Neural cell (in vitro differentiated cells): ENCODE data around the gene SHISA7.

ENCODE experiments used
- EZH2 ChIP-seq: fragments of 200-600, 300-800 bp; shearing (Covaris generic), sonication (generic); IDR thresholded peaks from 2 replicates; pipeline ENCODE4 v1.6.1; 2014; ENCODE audit warnings: antibody characterized with exemption, low read length, borderline replicate concordance, mild to moderate bottlenecking; ENCODE audit not compliant: insufficient read depth, poor library complexity, severe bottlenecking
- POLR2AphosphoS5 ChIP-seq: IDR thresholded peaks from 2 replicates; pipeline ENCODE4 v1.6.1; 2012
- RAD21 ChIP-seq: fragments of 450-650 bp; conservative IDR thresholded peaks from 2 replicates; pipeline ENCODE4 v1.6.1; 2014; ENCODE audit warnings: antibody characterized with exemption, mild to moderate bottlenecking, moderate library complexity
- SMC3 ChIP-seq: fragments of 450-650 bp; conservative IDR thresholded peaks from 2 replicates; pipeline ENCODE4 v1.6.1; 2014; ENCODE audit warnings: antibody characterized with exemption, mild to moderate bottlenecking, moderate library complexity; ENCODE audit not compliant: poor library complexity
- TAF1 ChIP-seq: IDR thresholded peaks from 2 replicates; pipeline ENCODE4 v1.6.1; 2012; ENCODE audit warnings: low read depth
- TF ChIP-seq, protein P1 (sequence below): fragments of 450-650 bp; IDR thresholded peaks from 2 replicates; pipeline ENCODE4 v1.5.1; 2014; ENCODE audit warnings: antibody characterized with exemption, mild to moderate bottlenecking, moderate library complexity; ENCODE audit not compliant: poor library complexity, severe bottlenecking

DNA sequence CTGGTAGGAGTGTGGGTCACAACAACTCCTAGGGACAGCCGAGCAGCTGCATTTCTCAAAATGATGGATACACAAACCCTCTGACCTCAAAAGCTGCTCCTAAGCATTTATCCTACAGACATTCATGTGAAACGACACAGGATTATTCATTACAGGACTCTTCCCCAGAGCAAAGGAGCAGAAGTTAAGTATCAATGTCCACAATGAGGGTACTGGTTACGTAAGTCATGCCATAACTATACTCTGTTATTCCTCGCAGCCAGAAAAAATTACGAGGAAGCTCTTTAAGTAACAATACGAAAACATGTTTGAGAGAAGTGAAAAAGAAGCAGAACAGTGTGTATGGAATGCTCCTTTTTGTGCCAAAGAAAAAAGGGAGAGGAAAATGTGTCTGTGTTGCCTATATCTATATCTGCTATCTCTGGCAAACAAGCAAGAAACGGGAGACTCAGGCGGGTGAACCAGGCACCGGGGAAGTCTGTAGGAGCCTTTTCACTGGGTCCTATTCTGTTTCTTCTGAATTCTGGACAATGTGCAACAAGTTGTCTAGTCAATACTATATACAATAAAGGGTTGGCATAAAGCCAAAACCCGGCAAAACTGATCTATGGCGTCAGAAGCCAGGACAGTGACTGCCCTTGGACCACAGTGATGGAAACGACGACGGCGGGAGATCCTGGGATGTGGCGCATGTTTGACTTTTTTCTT, 17.0 kb upstream of the SHISA7 start:
- TF ChIP-seq POLR2AphosphoS5 (no peak), RAD21 (no peak), TAF1 (no peak), EZH2 (no peak), SMC3 (no peak)
- TF ChIP-seq, protein P1, sequence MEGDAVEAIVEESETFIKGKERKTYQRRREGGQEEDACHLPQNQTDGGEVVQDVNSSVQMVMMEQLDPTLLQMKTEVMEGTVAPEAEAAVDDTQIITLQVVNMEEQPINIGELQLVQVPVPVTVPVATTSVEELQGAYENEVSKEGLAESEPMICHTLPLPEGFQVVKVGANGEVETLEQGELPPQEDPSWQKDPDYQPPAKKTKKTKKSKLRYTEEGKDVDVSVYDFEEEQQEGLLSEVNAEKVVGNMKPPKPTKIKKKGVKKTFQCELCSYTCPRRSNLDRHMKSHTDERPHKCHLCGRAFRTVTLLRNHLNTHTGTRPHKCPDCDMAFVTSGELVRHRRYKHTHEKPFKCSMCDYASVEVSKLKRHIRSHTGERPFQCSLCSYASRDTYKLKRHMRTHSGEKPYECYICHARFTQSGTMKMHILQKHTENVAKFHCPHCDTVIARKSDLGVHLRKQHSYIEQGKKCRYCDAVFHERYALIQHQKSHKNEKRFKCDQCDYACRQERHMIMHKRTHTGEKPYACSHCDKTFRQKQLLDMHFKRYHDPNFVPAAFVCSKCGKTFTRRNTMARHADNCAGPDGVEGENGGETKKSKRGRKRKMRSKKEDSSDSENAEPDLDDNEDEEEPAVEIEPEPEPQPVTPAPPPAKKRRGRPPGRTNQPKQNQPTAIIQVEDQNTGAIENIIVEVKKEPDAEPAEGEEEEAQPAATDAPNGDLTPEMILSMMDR = no peak
